HL-60/S4 treated with retinoic acid at 250 ng/mL for 4 days and 3 days (cell line): ENCODE measurements around the gene CSF1R.
"Not testable (repeated sequence)": the region's sequence is repeated elsewhere in the genome, so short reads cannot be mapped to it uniquely, and the experiment has no call there.

Experiments used
- in situ Hi-C: fragments of 300-500 bp; cut with MboI; formaldehyde crosslinking; loops from 2 replicates; pipeline ENCODE4 v1.7.0; 2022; ENCODE audit warnings: low sequenced_read_pairs

CSF1R gene

GRCh38 chr5:150104550-150104870 is 18.2 kb upstream of the CSF1R start:
- in situ Hi-C loops: no loop called here

- in situ Hi-C loops: no loop called here
Measured at GRCh38 chr5:150103678-150104549, 17.6 kb upstream of the CSF1R start.

GRCh38 chr5:150101023-150101422 is 14.7 kb upstream of the CSF1R start:
- in situ Hi-C loops: no loop called here

- in situ Hi-C loops: no loop called here
Measured at GRCh38 chr5:150097152-150097551, 10.8 kb upstream of the CSF1R start.

- in situ Hi-C loops: no loop called here
Measured at GRCh38 chr5:150092159-150092787, 5.9 kb upstream of the CSF1R start.

- in situ Hi-C loops: no loop called here
Measured at GRCh38 chr5:150085191-150085912, 1.0 kb downstream of the CSF1R start.

GRCh38 chr5:150084754-150085153 is 1.6 kb downstream of the CSF1R start:
- in situ Hi-C loops: not testable (repeated sequence)

- in situ Hi-C loops: no loop called here
Measured at GRCh38 chr5:150082889-150083288, 3.5 kb downstream of the CSF1R start.

GRCh38 chr5:150082374-150082773 is 4.0 kb downstream of the CSF1R start:
- in situ Hi-C loops: no loop called here

GRCh38 chr5:150081541-150082283 is 4.6 kb downstream of the CSF1R start:
- in situ Hi-C loops: no loop called here

GRCh38 chr5:150080696-150081435 is 5.5 kb downstream of the CSF1R start:
- in situ Hi-C loops: no loop called here

GRCh38 chr5:150079909-150080461 is 6.4 kb downstream of the CSF1R start:
- in situ Hi-C loops: no loop called here

- in situ Hi-C loops: no loop called here
Measured at GRCh38 chr5:150078802-150079689, 7.3 kb downstream of the CSF1R start.

GRCh38 chr5:150077996-150078801 is 8.2 kb downstream of the CSF1R start:
- in situ Hi-C loops: no loop called here

GRCh38 chr5:150077060-150077459 is 9.3 kb downstream of the CSF1R start:
- in situ Hi-C loops: no loop called here

GRCh38 chr5:150075806-150076205 is 10.5 kb downstream of the CSF1R start:
- in situ Hi-C loops: no loop called here

- in situ Hi-C loops: no loop called here
Measured at GRCh38 chr5:150075233-150075632, 11.1 kb downstream of the CSF1R start.

- in situ Hi-C loops: no loop called here
Measured at GRCh38 chr5:150073677-150074076, 12.7 kb downstream of the CSF1R start.
